H7 (cell line): ENCODE results near the gene TRMT1L. TPM values are rescaled to one million over a fixed set of nuclear protein-coding genes. Genes with fewer than 3 reads are reported as not detected.

Experiments used
- DNase-seq: peaks from one replicate; pipeline ENCODE4 v3.0.0; 2012
- H3K27me3 ChIP-seq: 2 replicates; pipeline ENCODE4 v1.6.0; 2011; ENCODE audit warnings: mild to moderate bottlenecking, low read length; ENCODE audit not compliant: control insufficient read depth, insufficient read depth
- H3K36me3 ChIP-seq: replicated peaks from 2 replicates; pipeline ENCODE4 v1.5.1; 2011; ENCODE audit warnings: low read length; ENCODE audit not compliant: control insufficient read depth, insufficient read depth
- H3K4me3 ChIP-seq: 2 replicates; pipeline ENCODE4 v1.5.1; 2011; ENCODE audit warnings: low read depth, mild to moderate bottlenecking, control low read depth, low read length, moderate library complexity; ENCODE audit not compliant: insufficient read depth
- total RNA-seq: library from RNA; depleted of rRNA; stranded (reverse); fragments of >200 nt; shearing (Covaris generic); gene quantifications from 2 replicates; pipeline ENCODE4 v1.2.3, GENCODE V29; 2014

TRMT1L gene
- total RNA-seq, 1 experiment from 2014 or later: 24.5 TPM

DNA sequence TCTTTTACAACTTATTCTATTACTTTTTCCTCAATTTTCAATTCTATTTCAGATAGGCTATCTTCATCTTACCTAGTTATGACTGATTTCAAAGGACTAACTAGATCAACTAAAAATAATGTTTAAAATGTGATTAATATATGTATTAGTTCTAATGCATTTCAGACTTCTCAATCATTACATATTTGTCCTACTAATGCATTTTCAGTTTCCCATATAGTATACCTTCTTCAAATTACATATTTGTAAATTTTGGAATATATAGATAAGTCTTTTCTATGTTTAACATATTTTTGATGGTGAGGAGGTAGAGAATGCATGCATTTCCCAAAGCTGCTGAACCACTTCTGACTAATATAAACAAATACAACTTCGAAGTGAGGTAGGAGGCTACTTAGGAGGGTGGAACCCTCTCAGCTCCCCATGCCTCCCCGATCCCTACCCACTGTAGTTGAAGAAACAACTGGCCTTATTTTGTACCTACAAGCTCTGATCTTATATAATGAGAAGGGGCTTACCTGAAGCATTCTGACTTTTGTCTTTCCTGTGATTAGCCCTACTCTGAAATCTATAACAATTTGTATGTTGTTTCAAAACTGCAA is 1.7 kb downstream of the TRMT1L start:
- H3K36me3 ChIP-seq: peaks cover 2% of the 10 kb centered on the region
- no peak for DNase-seq
- no peaks in the 10 kb centered on the region; the same call in 1 of the 2 replicates for H3K27me3 ChIP-seq
- no peak overlapping the region for H3K4me3 ChIP-seq

DNA sequence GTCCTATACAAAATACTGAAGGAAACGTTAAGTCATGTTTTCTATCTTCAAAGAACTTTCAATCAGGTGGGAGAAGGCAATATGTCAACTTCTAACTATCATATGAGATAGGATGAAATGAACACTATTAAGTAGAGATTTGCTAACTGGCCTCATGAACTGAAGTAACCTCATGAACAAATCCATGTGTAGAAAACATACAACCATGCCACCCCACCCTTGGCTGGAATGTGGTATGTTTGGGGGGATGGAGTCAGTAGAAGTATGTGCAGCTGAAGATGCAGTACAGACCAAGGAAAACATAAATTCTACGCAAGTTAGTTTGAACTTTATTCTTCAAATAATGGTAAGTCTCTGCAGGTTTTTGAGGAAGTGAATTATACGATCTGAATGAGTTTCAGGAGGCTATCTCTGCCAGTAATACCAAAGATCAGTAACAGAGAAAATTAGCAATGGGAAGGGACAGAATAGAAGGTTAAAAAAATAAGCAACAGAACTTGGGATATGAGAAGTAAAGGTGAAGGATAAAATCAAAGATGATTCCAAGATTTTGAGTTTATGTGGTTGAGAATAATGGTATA is 4.5 kb downstream of the TRMT1L start:
- Histone ChIP-seq H3K4me3 (no peak overlapping the region), H3K27me3 (no peaks in the 10 kb centered on the region), H3K36me3 (peaks cover 4% of the 10 kb centered on the region)
- no peak for DNase-seq

DNA sequence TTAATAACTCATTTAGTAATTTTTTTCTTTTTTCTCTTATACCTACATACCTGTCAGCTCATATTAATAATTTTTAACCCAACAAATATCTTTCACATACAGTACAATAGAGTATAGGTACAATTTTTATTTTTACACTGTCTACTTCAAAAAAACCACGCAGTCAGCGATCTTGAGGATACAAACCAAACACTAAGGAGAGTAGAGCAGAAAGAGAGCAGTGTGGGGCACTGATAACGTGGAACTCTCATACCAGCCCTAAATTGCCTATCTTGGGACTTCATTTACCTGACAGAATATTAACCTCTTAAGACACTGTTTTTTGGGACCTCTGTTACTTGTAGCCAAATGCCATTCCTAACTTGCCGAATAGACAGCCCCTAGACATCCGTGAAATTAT is 5.5 kb downstream of the TRMT1L start:
- Histone ChIP-seq H3K27me3 (no peaks in the 10 kb centered on the region), H3K4me3 (no peak overlapping the region), H3K36me3 (peaks cover 4% of the 10 kb centered on the region)
- DNase-seq: no peak

DNA sequence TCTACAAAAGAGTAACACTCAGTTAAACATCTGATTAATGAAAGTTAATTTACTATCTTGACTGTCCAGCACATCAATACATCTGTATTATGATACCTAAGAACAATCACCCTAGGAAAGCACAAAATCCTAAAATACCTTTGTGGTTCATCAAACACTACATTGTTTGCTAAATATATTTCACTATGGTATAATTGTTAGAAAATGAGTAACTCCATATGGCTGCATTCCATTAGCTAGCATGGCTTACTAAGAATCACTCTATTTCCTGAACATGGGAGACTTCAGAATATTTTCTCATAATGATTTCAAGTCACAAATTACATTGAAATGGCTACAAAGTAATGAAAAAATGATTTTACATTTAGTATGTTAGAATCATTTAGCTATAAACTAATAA is 12.5 kb downstream of the TRMT1L start:
- Histone ChIP-seq H3K36me3 (peaks cover 4% of the 10 kb centered on the region), H3K4me3 (no peak overlapping the region)
- no peak for DNase-seq

DNA sequence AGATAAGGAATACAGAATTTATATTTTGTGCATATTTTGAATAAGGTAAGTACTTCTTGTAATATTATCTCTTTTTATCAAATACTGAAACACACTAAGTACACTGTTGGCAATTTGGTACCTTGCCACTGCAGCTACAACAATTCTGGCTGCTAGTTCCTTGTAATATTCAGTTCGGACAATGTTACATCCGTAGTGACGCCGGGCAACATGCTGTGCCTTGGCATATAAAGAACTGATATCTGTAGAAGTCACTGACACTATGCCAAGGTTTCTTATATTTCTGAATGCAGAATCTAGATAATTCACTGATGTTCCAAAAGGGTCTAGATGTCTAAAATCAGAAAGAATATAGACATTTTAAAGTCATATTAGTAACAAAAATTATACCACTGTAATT is 17.5 kb downstream of the TRMT1L start:
- Histone ChIP-seq H3K4me3 (no peak overlapping the region), H3K27me3 (no peaks in the 10 kb centered on the region), H3K36me3 (peaks cover 2% of the 10 kb centered on the region; the same call in 1 of the 2 replicates)
- no peak for DNase-seq

More for the DNA sequence above, 12.5 kb downstream of the TRMT1L start:
- no peaks in the 10 kb centered on the region for H3K27me3 ChIP-seq

DNA sequence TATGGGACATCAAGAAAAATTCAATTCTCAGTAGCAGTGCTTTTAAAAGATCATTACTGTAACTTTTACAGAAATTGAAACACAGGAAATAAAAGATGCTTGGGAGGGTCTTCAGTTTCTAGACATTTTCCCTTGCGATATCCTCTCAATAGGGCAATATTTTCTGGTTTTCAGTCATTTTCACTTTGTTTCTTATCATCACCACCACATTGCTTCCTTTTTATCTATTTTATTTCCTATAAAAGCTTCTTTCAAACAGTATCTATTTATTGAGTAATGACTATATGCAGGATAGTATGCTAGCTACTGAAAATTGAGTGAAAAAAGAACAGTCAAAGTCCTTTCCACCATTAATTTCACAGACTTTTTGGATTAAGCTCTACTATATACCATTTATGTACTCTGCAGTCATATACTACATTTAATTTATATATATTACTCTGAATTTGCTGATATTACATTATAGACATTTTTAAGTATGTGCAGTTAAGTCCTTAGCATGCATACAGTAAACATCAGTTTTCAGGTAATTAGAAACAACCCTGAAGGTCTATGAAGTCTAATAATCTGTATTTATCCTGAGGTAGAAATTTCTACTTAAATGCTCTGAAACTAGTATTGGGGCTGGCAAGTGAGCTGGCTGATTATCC is 18.7 kb downstream of the TRMT1L start:
- Histone ChIP-seq H3K36me3 (peaks cover 2% of the 10 kb centered on the region; the same call in 1 of the 2 replicates), H3K4me3 (no peak overlapping the region), H3K27me3 (no peaks in the 10 kb centered on the region)
- DNase-seq: no peak

DNA sequence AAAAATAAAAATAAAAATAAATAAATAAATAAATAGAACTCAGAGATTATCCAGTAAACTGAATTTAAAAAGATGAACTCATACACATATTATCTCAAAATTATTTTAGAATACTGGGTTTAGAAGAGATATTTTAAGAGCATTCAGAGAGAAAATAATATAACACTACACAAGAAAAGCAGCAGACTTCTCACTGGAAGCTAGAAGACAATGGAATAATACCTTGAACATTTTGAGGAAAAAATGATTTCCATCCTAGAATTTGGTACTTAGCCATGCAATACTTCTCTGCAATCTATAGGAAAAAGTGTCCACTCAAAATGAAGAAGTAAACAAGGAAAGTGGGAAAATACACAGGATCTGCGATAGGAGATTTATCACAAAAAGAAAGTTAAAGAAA is 24.2 kb downstream of the TRMT1L start:
- Histone ChIP-seq H3K4me3 (no peak overlapping the region), H3K36me3 (peaks cover 2% of the 10 kb centered on the region; the same call in 1 of the 2 replicates), H3K27me3 (no peaks in the 10 kb centered on the region)
- no peak for DNase-seq

DNA sequence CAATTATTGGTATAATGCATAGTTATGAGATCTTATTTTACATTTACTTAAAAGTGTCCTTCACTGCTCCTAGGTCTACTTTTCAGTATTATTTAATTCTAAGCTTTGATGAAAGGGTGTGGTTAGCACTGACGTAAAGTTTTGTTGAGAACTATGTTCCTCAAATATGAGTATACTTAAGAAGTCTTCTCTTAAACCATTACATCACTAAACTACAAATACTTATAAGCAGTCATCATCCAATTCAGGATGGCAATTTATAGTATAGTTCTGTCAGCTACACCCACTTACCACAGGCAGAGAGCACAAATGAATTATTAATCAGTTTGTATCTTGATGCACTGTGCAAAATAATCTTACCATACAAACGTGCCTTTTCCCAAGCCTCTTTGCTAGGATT is 27.0 kb downstream of the TRMT1L start:
- no peak overlapping the region for H3K4me3 ChIP-seq
- H3K27me3 ChIP-seq: no peaks in the 10 kb centered on the region
- DNase-seq: no peak
- H3K36me3 ChIP-seq: no peaks in the 10 kb centered on the region; the same call in 1 of the 2 replicates

DNA sequence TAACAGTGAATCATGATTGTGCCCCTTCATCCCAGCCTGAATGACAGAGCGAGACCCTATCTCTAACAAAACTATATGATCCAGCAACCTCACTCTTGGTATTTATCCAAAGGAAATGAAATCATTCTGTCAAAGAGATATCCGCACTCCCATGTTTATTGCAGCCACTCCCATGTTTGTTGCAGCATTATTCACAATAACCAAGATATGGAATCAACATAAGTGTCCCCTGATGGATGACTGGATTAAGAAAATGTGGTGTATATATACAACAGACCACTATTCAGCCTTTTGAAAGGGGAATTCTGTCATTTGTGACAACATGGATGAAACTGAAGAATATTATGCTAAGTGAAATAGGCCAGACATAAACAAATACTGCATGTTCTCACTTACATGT is 44.4 kb downstream of the TRMT1L start:
- Histone ChIP-seq H3K4me3 (no peak overlapping the region), H3K36me3 (no peaks in the 10 kb centered on the region), H3K27me3 (no peaks in the 10 kb centered on the region)

DNA sequence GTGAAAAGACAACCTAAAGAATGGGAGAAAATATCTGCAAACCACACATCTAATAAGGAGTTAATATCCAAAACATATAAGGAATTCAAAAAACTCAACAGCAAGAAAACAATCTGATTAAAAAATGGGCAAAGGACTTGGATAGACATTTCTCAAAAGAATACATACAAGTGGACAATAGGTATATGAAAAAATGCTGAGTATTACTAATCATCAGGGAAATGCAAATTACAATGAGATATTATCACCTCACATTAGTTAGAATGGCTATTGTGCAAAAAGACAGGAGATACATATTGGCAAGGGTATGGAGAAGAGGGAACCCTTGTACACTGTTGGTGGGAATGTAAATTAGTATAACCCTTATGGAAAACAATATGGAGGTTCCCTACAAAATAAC is 44.9 kb downstream of the TRMT1L start:
- Histone ChIP-seq H3K27me3 (no peaks in the 10 kb centered on the region), H3K36me3 (no peaks in the 10 kb centered on the region), H3K4me3 (no peak overlapping the region)
- no peak for DNase-seq

More for the DNA sequence above, 44.4 kb downstream of the TRMT1L start:
- DNase-seq: no peak

DNA sequence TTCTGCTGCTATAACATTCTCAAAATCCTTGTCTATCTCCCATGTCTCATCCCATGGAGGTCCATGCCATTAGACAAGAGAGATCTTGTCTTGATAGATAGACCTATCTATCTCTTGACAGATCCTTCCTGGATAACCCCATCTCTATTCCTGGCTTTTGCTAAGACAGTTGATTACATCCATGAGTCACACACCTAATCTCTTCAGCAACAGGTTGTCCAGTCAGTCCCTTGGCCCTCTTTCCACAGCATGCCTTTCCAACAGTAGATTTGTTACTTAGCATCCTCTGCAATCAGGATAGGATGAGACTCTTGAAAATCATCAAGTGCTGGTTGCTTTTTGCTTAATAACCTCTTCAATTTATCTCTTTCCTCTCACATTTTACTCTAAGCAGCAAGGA is 46.6 kb downstream of the TRMT1L start:
- DNase-seq: no peak
- H3K36me3 ChIP-seq: no peaks in the 10 kb centered on the region
- no peaks in the 10 kb centered on the region for H3K27me3 ChIP-seq
- no peak overlapping the region for H3K4me3 ChIP-seq

DNA sequence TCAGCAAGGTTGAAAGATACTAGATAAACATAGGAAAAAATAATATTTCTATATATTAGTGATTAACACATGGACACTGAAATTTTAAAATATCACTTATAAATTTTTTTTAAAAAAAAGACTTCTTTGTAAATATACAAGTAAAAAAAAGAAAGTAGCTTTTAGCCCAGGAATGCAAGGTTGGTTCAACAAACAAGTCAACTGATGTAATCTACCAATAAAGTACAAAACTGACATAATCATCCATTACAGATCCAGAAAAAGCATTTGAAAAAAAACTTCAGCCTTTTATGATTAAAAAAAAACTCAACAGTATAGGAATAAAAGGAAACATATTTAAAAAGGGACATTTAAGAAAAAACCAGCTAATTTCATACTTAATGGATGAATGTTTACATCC is 48.4 kb downstream of the TRMT1L start:
- Histone ChIP-seq H3K27me3 (no peaks in the 10 kb centered on the region), H3K36me3 (no peaks in the 10 kb centered on the region), H3K4me3 (no peak overlapping the region)
- no peak for DNase-seq

DNA sequence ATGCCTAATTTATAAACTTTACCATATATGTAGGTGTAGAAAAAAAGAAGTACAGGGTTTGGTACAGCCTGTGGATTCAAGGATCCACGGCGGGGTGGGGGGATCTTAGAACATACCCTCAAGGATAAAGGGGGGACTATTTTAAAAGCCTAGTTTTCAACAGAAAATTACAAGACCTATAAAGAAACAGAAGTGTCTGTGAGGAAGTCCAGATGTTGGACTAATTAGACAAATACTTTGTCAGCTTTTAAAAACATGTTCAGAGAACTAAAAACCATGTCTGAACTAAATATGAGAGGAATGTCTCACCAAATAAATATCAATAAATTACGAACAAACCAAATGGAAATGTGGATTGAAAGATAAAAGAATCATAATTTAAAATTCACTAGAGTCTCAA is 51.6 kb downstream of the TRMT1L start:
- Histone ChIP-seq H3K4me3 (no peak overlapping the region), H3K27me3 (no peaks in the 10 kb centered on the region), H3K36me3 (no peaks in the 10 kb centered on the region)
- DNase-seq: no peak

DNA sequence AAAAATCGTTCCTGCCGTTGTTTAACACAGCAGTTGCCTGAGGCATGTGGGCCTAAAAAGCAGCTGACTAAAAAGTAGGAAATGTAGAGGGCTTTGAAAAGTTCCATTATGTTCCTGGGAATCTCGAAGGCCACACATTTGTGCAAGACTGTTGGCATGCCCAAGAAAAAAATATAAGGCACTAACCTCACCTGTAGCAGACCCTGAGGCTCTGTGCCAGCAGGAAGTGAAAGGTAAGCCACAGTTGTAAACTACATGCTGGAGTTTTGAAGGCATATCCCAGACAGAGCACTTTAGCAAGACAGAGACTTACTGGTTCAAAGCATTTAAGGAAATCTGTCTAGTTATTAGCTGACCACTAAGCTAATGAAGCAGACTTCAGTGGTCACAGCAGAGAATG is 52.7 kb downstream of the TRMT1L start:
- no peaks in the 10 kb centered on the region for H3K27me3 ChIP-seq
- no peak for DNase-seq
- no peaks in the 10 kb centered on the region; the same call in 1 of the 2 replicates for H3K36me3 ChIP-seq
- H3K4me3 ChIP-seq: no peak overlapping the region

DNA sequence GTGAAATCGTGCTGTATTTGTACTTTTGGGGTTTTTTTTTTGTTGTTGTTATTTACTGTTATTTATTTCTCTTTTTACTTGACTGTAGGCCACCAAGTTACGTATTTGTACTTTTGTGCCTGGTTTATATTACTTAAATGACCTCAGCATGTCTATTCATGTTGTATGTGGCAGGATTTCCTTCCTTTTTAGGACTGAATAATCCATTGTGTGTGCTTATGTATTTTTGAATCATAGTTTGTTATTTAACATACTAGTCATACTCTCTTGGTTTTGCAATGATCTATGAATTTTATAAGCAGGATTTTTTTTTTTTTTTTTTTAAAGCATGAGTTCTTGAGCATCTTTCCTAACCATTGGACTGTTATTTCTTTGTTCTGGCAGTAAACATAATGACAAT is 60.2 kb downstream of the TRMT1L start:
- Histone ChIP-seq H3K4me3 (no peak overlapping the region), H3K36me3 (peaks cover 2% of the 10 kb centered on the region)
- DNase-seq: no peak

More for the DNA sequence above, 60.2 kb downstream of the TRMT1L start:
- H3K27me3 ChIP-seq: no peaks in the 10 kb centered on the region
